Smooth muscle cell (in vitro differentiated cells): ENCODE data around the gene LYSET. TPM values are rescaled to one million over a fixed set of nuclear protein-coding genes. Genes with fewer than 3 reads are reported as not detected.

Source experiments
- DNase-seq: peaks from one replicate; lab custom pipeline; 2025; ENCODE audit not compliant: unreplicated experiment; lab: John Stamatoyannopoulos, UW
- H2AFZ ChIP-seq: fragments of 200-600 bp; sonication (generic); 2 replicates; pipeline ENCODE4 v1.6.0; 2016; ENCODE audit warnings: antibody characterized with exemption, low read depth, mild to moderate bottlenecking
- H3F3A ChIP-seq: fragments of 200-600 bp; sonication (generic); 2 replicates; pipeline ENCODE4 v1.6.0; 2017; ENCODE audit warnings: antibody characterized with exemption, low read depth
- H3K27ac ChIP-seq: fragments of 200-600 bp; sonication (generic); 2 replicates; pipeline ENCODE4 v1.5.1; 2016; ENCODE audit warnings: low read depth, mild to moderate bottlenecking
- H3K27me3 ChIP-seq: fragments of 200-600 bp; sonication (generic); 2 replicates; pipeline ENCODE4 v1.6.1; 2016; ENCODE audit warnings: low read depth, mild to moderate bottlenecking
- H3K36me3 ChIP-seq: fragments of 200-600 bp; sonication (generic); 2 replicates; pipeline ENCODE4 v1.5.1; 2016; ENCODE audit warnings: low read depth
- H3K4me1 ChIP-seq: fragments of 200-600 bp; sonication (generic); 2 replicates; pipeline ENCODE4 v1.5.1; 2016; ENCODE audit warnings: low read depth
- H3K4me2 ChIP-seq: fragments of 200-600 bp; sonication (generic); 2 replicates; pipeline ENCODE4 v1.6.0; 2016; ENCODE audit warnings: mild to moderate bottlenecking
- H3K4me3 ChIP-seq: fragments of 200-600 bp; sonication (generic); 2 replicates; pipeline ENCODE4 v1.5.1; 2016; ENCODE audit warnings: mild to moderate bottlenecking
- H3K79me2 ChIP-seq: fragments of 200-600 bp; sonication (generic); 2 replicates; pipeline ENCODE4 v1.6.0; 2016; ENCODE audit warnings: low read depth, mild to moderate bottlenecking
- H3K9ac ChIP-seq: fragments of 200-600 bp; sonication (generic); 2 replicates; pipeline ENCODE4 v1.6.0; 2016; ENCODE audit warnings: low read depth
- H3K9me3 ChIP-seq: fragments of 200-600 bp; sonication (generic); replicated peaks from 2 replicates; pipeline ENCODE4 v1.5.1; 2016; ENCODE audit warnings: low read depth
- H4K20me1 ChIP-seq: fragments of 200-600 bp; sonication (generic); 2 replicates; pipeline ENCODE4 v1.6.0; 2016; ENCODE audit warnings: low read depth
- CTCF ChIP-seq: fragments of 200-600 bp; sonication (generic); IDR thresholded peaks from 2 replicates; pipeline ENCODE4 v1.5.1; 2017; ENCODE audit warnings: borderline replicate concordance, mild to moderate bottlenecking, antibody characterized with exemption; ENCODE audit not compliant: insufficient read depth, poor library complexity, severe bottlenecking
- WGBS: methylation state at CpG from one replicate; pipeline ENCODE4 v1.1.7; 2016; ENCODE audit warnings: low lambda C conversion rate; 5-methylcytosine and 5-hydroxymethylcytosine counted together
- polyA plus RNA-seq: library from polyadenylated mRNA; unstranded; fragments of >200 nt; fragmentation: Nextera tagmentation; extraction: Ambion mirVana; gene quantifications from 2 replicates; pipeline ENCODE4 v1.2.1, GENCODE V29; 2016
- total RNA-seq: library from RNA; depleted of rRNA; stranded (reverse); fragments of >200 nt; gene quantifications from 2 replicates; pipeline ENCODE4 v1.2.3, GENCODE V29; 2014

LYSET gene
- total and polyA plus RNA-seq, 2 experiments from 2014 or later = 7.9 to 17.9 TPM

GRCh38 chr14:93234798-93235197 is 49.7 kb downstream of the LYSET start:
- Histone ChIP-seq H3K4me2 (no peak overlapping the region), H2AFZ (no peak overlapping the region)
- no peak for DNase-seq

More at GRCh38 chr14:93234798-93235197, 49.7 kb downstream of the LYSET start:
- H3K9ac ChIP-seq = no peak overlapping the region
- H3K4me1 ChIP-seq = no peaks in the 10 kb centered on the region
- WGBS = 60% methylated on average over 10 of the region's 10 CpGs
- no peak overlapping the region for H3K27ac ChIP-seq
- H3K79me2 ChIP-seq = no peaks in the 10 kb centered on the region
- no peaks in the 10 kb centered on the region for H3F3A ChIP-seq
- no peaks in the 10 kb centered on the region for H3K9me3 ChIP-seq
- no peak overlapping the region for H3K4me3 ChIP-seq
- TF ChIP-seq CTCF = no peak
- H3K27me3 ChIP-seq = no peaks in the 10 kb centered on the region
- no peaks in the 10 kb centered on the region for H4K20me1 ChIP-seq
- no peaks in the 10 kb centered on the region for H3K36me3 ChIP-seq

Other genes starting within 250 kb of the LYSET start
- gene ITPK1, start 69.4 kb upstream of the LYSET start, total RNA-seq = 9.2 and 17.6 TPM in 2 replicates
- gene ITPK1, start 69.4 kb upstream of the LYSET start, polyA plus RNA-seq = 13.3 and 14.2 TPM in 2 replicates
- gene MOAP1, start 420 bp upstream of the LYSET start, total RNA-seq = 6.9 and 9.9 TPM in 2 replicates
- gene MOAP1, start 420 bp upstream of the LYSET start, polyA plus RNA-seq = 7.7 and 8.2 TPM in 2 replicates
- 9.6 and 10.9 TPM in 2 replicates for gene GON7, start 21.7 kb downstream of the LYSET start, total RNA-seq
- 8.5 and 8.6 TPM in 2 replicates for gene GON7, start 21.7 kb downstream of the LYSET start, polyA plus RNA-seq
- 12.8 and 22.7 TPM in 2 replicates for gene UBR7, start 21.9 kb downstream of the LYSET start, total RNA-seq
- 8.0 and 12.0 TPM in 2 replicates for gene UBR7, start 21.9 kb downstream of the LYSET start, polyA plus RNA-seq
- 34.7 and 41.3 TPM in 2 replicates for gene BTBD7, start 147.7 kb downstream of the LYSET start, total RNA-seq
- gene BTBD7, start 147.7 kb downstream of the LYSET start, polyA plus RNA-seq = 14.1 and 25.9 TPM in 2 replicates
- gene COX8C, start 161.9 kb downstream of the LYSET start, total RNA-seq = not detected in 2 replicates
- 1.1 TPM in 1 of 2 replicates, not detected in the other for gene COX8C, start 161.9 kb downstream of the LYSET start, polyA plus RNA-seq
- gene UNC79, start 245.6 kb downstream of the LYSET start, total RNA-seq = 0.31 and 0.36 TPM in 2 replicates
- 0.06 TPM in 2 replicates for gene UNC79, start 245.6 kb downstream of the LYSET start, polyA plus RNA-seq